GM19324 (cell line): ENCODE data around the gene SUPT4H1.
A peak's percentile ranks its signal among the peaks of the same experiment; 100 is the strongest.
"Not testable (repeated sequence)": the region's sequence is repeated elsewhere in the genome, so short reads cannot be mapped to it uniquely, and the experiment has no call there.

ENCODE experiments used
- ATAC-seq: cut with Tn5 transposase; IDR thresholded peaks from one replicate; pipeline ENCODE4 v1.9.1; 2021; ENCODE audit warnings: mild to moderate bottlenecking, moderate library complexity; ENCODE audit not compliant: unreplicated experiment, low FRiP score

The SUPT4H1 gene

GRCh38 chr17:58343131-58343530, 8.9 kb downstream of the SUPT4H1 start:
- no peak for ATAC-seq

GRCh38 chr17:58341861-58342475, 10.0 kb downstream of the SUPT4H1 start:
- ATAC-seq: no peak

GRCh38 chr17:58341136-58341860, 10.7 kb downstream of the SUPT4H1 start:
- ATAC-seq: not testable (repeated sequence)

- no peak for ATAC-seq
Observed at GRCh38 chr17:58340405-58340876, 11.6 kb downstream of the SUPT4H1 start.

GRCh38 chr17:58339755-58340404, 12.1 kb downstream of the SUPT4H1 start:
- no peak for ATAC-seq

GRCh38 chr17:58338841-58339754, 12.9 kb downstream of the SUPT4H1 start:
- ATAC-seq: no peak

GRCh38 chr17:58338454-58338840, 13.6 kb downstream of the SUPT4H1 start:
- ATAC-seq: peak; percentile 7

GRCh38 chr17:58337600-58338453, 14.2 kb downstream of the SUPT4H1 start:
- peak; percentile 69 for ATAC-seq

GRCh38 chr17:58337210-58337599, 14.8 kb downstream of the SUPT4H1 start:
- ATAC-seq: no peak

- no peak for ATAC-seq
Observed at GRCh38 chr17:58336456-58337209, 15.4 kb downstream of the SUPT4H1 start.

- no peak for ATAC-seq
Observed at GRCh38 chr17:58335779-58336455, 16.1 kb downstream of the SUPT4H1 start.

GRCh38 chr17:58335061-58335731, 16.8 kb downstream of the SUPT4H1 start:
- no peak for ATAC-seq

GRCh38 chr17:58334661-58335060, 17.3 kb downstream of the SUPT4H1 start:
- no peak for ATAC-seq

- no peak for ATAC-seq
Observed at GRCh38 chr17:58334256-58334655, 17.7 kb downstream of the SUPT4H1 start.

GRCh38 chr17:58333736-58334207, 18.2 kb downstream of the SUPT4H1 start:
- ATAC-seq: no peak

- no peak for ATAC-seq
Observed at GRCh38 chr17:58332778-58333735, 18.9 kb downstream of the SUPT4H1 start.
